ENCODE results near the gene STPG1. TPM values are rescaled to one million over a fixed set of nuclear protein-coding genes. Genes with fewer than 3 reads are reported as not detected.

STPG1 gene
- total RNA-seq, 1 experiment from 2014 or later: 14.9 TPM

DNA sequence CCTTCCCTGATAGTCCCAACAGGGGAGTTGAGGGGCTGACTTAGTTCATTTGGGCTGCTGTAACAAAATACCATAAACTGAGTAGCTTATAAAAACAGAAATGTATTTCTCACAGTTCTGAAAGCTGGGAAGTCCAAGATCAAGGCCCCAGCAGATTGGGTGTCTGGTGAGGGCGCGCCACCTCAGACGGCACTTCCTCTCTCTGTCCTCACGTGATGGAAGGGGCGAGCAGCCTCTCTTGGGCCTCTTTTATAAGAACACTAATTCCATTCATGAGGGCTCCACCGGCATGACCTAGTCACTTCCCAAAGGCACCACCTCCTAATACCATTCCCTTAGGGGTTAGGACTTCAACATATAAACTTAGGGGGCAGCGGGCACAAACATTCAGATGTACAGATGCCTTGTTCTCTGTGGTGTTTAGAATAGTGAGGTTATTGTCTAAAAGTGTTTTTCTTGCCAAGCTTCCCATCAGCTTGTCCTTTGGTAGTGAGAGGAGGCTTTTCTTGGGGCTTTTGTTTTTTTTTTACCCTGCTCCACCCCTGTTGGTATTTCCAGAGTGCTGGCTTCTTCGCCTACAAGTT lies 22.3 kb upstream of the STPG1 start:
- no TSS peak for BruUV-seq (replicated peaks)
- Histone ChIP-seq H4K20me1 (ENCODE audit: low read length) (no peaks in the 10 kb centered on the region), H3K9ac (ENCODE audit: low read length) (no peak overlapping the region), H2AFZ (ENCODE audit: low read length) (no peak overlapping the region), H3K9me2 (replicated peaks; ENCODE audit: low read length) (no peaks in the 10 kb centered on the region), H3K4me3 (ENCODE audit: low read length) (no peak overlapping the region), H3K79me2 (ENCODE audit: low read length) (peaks cover 4% of the 10 kb centered on the region; the same call in 1 of the 2 replicates), H3F3A (ENCODE audit: low read length, unreplicated experiment) (no peaks in the 10 kb centered on the region), H3K9me3 (ENCODE audit: low read length) (no peaks in the 10 kb centered on the region), H3K27ac (ENCODE audit: low read length) (no peak overlapping the region), H3K36me3 (ENCODE audit: low read depth, low read length) (peaks cover 10% of the 10 kb centered on the region; the same call in 1 of the 2 replicates), H3K4me2 (ENCODE audit: low read length) (no peak overlapping the region), H3K4me1 (ENCODE audit: insufficient read depth, low read length) (peaks cover 12% of the 10 kb centered on the region), H3K27me3 (ENCODE audit: low read length) (no peaks in the 10 kb centered on the region)
- DNase-seq: no peak
- CTCF ChIA-PET: no interaction called here
- POLR2A ChIA-PET (ENCODE audit: unreplicated experiment): interaction anchor here (0.6 to 0.7 kb wide), 2 partner anchors 18 to 67 kb away, joined by 7 read pairs; partner anchors contain the start of gene RCAN3
- no peak for ATAC-seq
- TF ChIP-seq, protein P1, sequence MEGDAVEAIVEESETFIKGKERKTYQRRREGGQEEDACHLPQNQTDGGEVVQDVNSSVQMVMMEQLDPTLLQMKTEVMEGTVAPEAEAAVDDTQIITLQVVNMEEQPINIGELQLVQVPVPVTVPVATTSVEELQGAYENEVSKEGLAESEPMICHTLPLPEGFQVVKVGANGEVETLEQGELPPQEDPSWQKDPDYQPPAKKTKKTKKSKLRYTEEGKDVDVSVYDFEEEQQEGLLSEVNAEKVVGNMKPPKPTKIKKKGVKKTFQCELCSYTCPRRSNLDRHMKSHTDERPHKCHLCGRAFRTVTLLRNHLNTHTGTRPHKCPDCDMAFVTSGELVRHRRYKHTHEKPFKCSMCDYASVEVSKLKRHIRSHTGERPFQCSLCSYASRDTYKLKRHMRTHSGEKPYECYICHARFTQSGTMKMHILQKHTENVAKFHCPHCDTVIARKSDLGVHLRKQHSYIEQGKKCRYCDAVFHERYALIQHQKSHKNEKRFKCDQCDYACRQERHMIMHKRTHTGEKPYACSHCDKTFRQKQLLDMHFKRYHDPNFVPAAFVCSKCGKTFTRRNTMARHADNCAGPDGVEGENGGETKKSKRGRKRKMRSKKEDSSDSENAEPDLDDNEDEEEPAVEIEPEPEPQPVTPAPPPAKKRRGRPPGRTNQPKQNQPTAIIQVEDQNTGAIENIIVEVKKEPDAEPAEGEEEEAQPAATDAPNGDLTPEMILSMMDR (conservative IDR thresholded peaks at IDR 0.05; ENCODE audit: low read depth, low read length): no peak
- TF ChIP-seq EZH2 (IDR thresholded peaks at IDR 0.05; ENCODE audit: low read length, unreplicated experiment): no peak
- TF ChIP-seq EZH2phosphoT487 (IDR thresholded peaks at IDR 0.05; ENCODE audit: borderline replicate concordance, low read length): no peak
- intact Hi-C loops (cut with micrococcal nuclease): no loop called here

DNA sequence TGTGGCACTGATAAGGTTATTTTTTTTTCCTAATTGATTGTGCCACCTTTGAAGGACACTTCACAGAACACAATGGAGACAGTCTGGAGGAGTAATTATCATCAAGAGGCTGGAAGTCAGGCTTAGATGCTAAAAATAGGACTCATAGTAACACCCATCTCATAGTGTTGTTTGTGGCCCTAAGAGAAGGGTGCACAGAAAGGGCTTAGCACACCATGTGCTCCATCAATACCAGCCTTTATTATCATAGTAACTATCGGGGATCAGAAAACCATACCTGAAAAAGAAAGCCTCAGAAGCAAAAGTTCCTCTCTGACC lies 13.9 kb upstream of the STPG1 start:
- Histone ChIP-seq H3K4me1 (ENCODE audit: insufficient read depth, low read length) (no peaks in the 10 kb centered on the region), H3K9me3 (ENCODE audit: low read length) (no peaks in the 10 kb centered on the region), H3K27ac (ENCODE audit: low read length) (no peak overlapping the region), H3K4me3 (ENCODE audit: low read length) (no peak overlapping the region), H3K36me3 (ENCODE audit: low read depth, low read length) (peaks cover 2% of the 10 kb centered on the region), H3K79me2 (ENCODE audit: low read length) (peaks cover 8% of the 10 kb centered on the region; the same call in 1 of the 2 replicates), H2AFZ (ENCODE audit: low read length) (no peak overlapping the region), H4K20me1 (ENCODE audit: low read length) (no peaks in the 10 kb centered on the region), H3K9me2 (replicated peaks; ENCODE audit: low read length) (no peaks in the 10 kb centered on the region), H3F3A (ENCODE audit: low read length, unreplicated experiment) (no peaks in the 10 kb centered on the region), H3K4me2 (ENCODE audit: low read length) (no peak overlapping the region), H3K27me3 (ENCODE audit: low read length) (no peaks in the 10 kb centered on the region), H3K9ac (ENCODE audit: low read length) (no peak overlapping the region)
- ATAC-seq (no peak), DNase-seq (no peak)
- TF ChIP-seq EZH2 (IDR thresholded peaks at IDR 0.05; ENCODE audit: low read length, unreplicated experiment) (no peak), EZH2phosphoT487 (IDR thresholded peaks at IDR 0.05; ENCODE audit: borderline replicate concordance, low read length) (no peak)
- TF ChIP-seq, protein P1 (conservative IDR thresholded peaks at IDR 0.05; ENCODE audit: low read depth, low read length): no peak
- ChIA-PET POLR2A (ENCODE audit: unreplicated experiment) (no interaction called here), CTCF (no interaction called here)
- intact Hi-C loops (cut with micrococcal nuclease): no loop called here
- BruUV-seq (replicated peaks): no TSS peak

DNA sequence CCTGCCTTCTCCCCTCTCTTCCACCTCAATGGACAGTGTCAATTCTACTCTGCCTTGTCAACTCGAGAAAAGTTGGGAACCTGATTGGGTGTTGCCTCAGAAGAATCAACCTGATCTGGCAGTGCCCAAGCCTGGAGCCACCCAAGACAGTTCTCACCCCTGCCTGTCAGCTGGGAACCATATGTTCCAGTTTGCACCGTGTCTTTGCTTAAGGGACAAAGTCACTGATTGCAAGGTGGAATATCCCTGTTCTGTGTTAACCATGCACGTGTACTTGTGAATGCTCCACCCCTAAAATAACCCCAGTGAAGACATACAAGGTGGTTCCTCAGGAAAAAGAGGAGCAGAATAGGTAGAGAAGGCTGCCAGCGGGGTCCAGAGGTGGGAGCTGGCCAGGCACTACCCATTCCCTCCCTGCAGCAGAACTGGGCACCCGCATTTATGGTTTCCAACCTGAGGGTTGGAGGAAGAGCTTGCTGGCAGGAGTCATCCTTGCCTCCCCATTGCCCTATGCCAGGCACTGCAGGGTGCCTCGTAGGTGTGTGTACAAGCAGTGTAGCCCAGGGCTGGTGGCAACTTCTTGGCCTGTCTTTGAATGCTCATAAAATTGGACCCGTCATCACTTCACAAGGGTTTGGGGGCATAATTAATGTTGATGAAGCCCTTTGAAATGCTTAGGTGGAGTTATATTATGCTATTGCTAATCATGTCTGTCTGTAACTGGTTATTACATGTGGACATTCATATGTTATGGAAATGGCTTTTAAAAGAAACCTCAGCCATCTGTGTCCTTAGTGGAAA lies 13.4 kb upstream of the STPG1 start:
- ChIA-PET CTCF (no interaction called here), POLR2A (ENCODE audit: unreplicated experiment) (no interaction called here)
- Histone ChIP-seq H3F3A (ENCODE audit: low read length, unreplicated experiment) (no peaks in the 10 kb centered on the region), H3K27me3 (ENCODE audit: low read length) (no peaks in the 10 kb centered on the region), H3K4me3 (ENCODE audit: low read length) (no peak overlapping the region), H3K36me3 (ENCODE audit: low read depth, low read length) (peaks cover 7% of the 10 kb centered on the region), H2AFZ (ENCODE audit: low read length) (no peak overlapping the region), H4K20me1 (ENCODE audit: low read length) (no peaks in the 10 kb centered on the region), H3K9ac (ENCODE audit: low read length) (no peak overlapping the region), H3K9me2 (replicated peaks; ENCODE audit: low read length) (no peaks in the 10 kb centered on the region), H3K4me1 (ENCODE audit: insufficient read depth, low read length) (no peaks in the 10 kb centered on the region), H3K79me2 (ENCODE audit: low read length) (peaks cover 8% of the 10 kb centered on the region; the same call in 1 of the 2 replicates), H3K4me2 (ENCODE audit: low read length) (no peak overlapping the region), H3K27ac (ENCODE audit: low read length) (no peak overlapping the region), H3K9me3 (ENCODE audit: low read length) (no peaks in the 10 kb centered on the region)
- DNase-seq (no peak), ATAC-seq (no peak)
- no TSS peak for BruUV-seq (replicated peaks)
- intact Hi-C loops (cut with micrococcal nuclease): no loop called here
- TF ChIP-seq, protein P1 (conservative IDR thresholded peaks at IDR 0.05; ENCODE audit: low read depth, low read length): no peak
- TF ChIP-seq EZH2 (IDR thresholded peaks at IDR 0.05; ENCODE audit: low read length, unreplicated experiment) (no peak), EZH2phosphoT487 (IDR thresholded peaks at IDR 0.05; ENCODE audit: borderline replicate concordance, low read length) (no peak)
